ENCODE results near the gene PAIP2. TPM values are rescaled to one million over a fixed set of nuclear protein-coding genes. Genes with fewer than 3 reads are reported as not detected.

Gene PAIP2, protein sequence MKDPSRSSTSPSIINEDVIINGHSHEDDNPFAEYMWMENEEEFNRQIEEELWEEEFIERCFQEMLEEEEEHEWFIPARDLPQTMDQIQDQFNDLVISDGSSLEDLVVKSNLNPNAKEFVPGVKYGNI
- total RNA-seq = 42.4 and 47.8 TPM in 2 replicates

DNA sequence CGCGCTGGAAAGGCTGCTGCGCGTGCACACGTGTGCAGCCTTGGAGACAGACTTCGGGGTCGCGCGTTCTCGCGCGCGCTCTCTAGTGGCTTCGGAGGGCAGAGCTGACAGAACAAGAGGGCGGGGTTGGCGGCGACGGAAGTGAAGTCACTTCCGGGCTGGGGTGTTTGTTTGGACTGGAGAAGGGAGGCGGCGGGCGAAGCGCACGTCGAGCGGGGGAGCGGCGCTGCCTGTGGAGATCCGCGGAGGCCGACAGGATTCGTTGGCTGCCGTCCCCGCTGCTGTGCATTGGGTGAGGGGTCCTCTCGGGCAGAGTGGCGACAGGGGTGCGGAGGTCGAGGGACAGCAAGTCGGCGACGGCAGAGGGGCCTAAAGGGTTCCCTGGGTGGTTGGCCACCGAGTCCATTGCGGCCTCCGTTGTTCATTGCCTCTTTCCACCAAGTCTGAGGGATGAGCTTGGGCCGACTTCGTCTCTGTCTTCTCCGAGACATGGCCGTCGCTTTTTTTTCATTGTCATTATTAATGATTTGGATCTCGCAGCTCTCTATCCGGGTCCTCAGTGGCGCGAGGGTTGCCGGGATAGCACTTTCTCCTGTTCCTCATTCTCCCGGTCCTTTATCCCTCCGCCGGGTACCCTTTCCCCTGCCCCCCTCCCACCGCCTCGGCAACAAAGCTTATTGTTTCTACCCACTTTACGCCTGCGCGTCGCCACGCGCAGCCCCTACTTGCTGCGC, at the start of gene PAIP2:
Gene PAIP2, plus strand, starts transcription at position 166 of the 734 bp plus-strand sequence. CDS start 21,931 bp downstream, outside the sequence.
- H3K27me3 ChIP-seq (ENCODE audit: insufficient read depth, low read length) = no peaks in the 10 kb centered on the region
- DNase-seq (ENCODE audit: insufficient read length, low spot score, missing footprints) = peak; percentile 95
- H3K27ac ChIP-seq (ENCODE audit: low read depth, low read length) = peak within 1 kb of the TSS; percentile 100
- peak within 1 kb of the TSS; percentile 99 for H3K4me3 ChIP-seq (ENCODE audit: insufficient read depth, low read length)
- TF ChIP-seq, protein P1, sequence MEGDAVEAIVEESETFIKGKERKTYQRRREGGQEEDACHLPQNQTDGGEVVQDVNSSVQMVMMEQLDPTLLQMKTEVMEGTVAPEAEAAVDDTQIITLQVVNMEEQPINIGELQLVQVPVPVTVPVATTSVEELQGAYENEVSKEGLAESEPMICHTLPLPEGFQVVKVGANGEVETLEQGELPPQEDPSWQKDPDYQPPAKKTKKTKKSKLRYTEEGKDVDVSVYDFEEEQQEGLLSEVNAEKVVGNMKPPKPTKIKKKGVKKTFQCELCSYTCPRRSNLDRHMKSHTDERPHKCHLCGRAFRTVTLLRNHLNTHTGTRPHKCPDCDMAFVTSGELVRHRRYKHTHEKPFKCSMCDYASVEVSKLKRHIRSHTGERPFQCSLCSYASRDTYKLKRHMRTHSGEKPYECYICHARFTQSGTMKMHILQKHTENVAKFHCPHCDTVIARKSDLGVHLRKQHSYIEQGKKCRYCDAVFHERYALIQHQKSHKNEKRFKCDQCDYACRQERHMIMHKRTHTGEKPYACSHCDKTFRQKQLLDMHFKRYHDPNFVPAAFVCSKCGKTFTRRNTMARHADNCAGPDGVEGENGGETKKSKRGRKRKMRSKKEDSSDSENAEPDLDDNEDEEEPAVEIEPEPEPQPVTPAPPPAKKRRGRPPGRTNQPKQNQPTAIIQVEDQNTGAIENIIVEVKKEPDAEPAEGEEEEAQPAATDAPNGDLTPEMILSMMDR (IDR thresholded peaks at IDR 0.05; ENCODE audit: extremely low read depth, low read depth, low read length) = peak; percentile 72
- H2AFZ ChIP-seq (ENCODE audit: low read length) = peak within 1 kb of the TSS; percentile 85
- peaks cover 22% of the 10 kb centered on the region for H3K4me1 ChIP-seq (ENCODE audit: insufficient read depth, low read length)
- H3K9me3 ChIP-seq (ENCODE audit: low read depth, low read length) = no peaks in the 10 kb centered on the region
- H4K20me1 ChIP-seq (ENCODE audit: insufficient read depth, low read length) = peaks cover 39% of the 10 kb centered on the region
- peak within 1 kb of the TSS; percentile 100 for H3K4me2 ChIP-seq (ENCODE audit: insufficient read depth, low read length)
- peaks cover 4% of the 10 kb centered on the region for H3K36me3 ChIP-seq (ENCODE audit: insufficient read depth, low read length)
- H3K79me2 ChIP-seq (ENCODE audit: insufficient read depth, low read length) = peaks cover 53% of the 10 kb centered on the region

DNA sequence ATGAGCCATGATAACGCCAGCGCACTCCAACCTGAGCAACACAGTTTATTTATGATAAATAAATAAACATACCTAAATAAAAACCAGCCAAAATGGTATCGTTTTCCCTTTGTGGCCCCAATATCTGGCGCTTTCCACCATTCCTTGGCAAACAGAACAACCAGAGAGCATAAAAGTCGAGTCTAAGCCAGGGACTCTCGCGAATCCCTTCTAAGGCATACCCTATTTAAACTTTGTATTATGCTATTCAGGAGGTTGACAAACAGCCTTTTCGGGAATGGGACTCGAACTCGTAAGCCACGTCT, 48.5 kb upstream of the PAIP2 start:
- no peak for DNase-seq (ENCODE audit: insufficient read length, low spot score, missing footprints)
- Histone ChIP-seq H3K4me3 (ENCODE audit: insufficient read depth, low read length) (peak overlapping the region; percentile 95), H3K9me3 (ENCODE audit: low read depth, low read length) (no peaks in the 10 kb centered on the region), H3K27ac (ENCODE audit: low read depth, low read length) (peak overlapping the region; percentile 98), H3K27me3 (ENCODE audit: insufficient read depth, low read length) (no peaks in the 10 kb centered on the region), H3K79me2 (ENCODE audit: insufficient read depth, low read length) (peaks cover 49% of the 10 kb centered on the region), H2AFZ (ENCODE audit: low read length) (peak overlapping the region; percentile 94), H3K4me1 (ENCODE audit: insufficient read depth, low read length) (peaks cover 13% of the 10 kb centered on the region), H4K20me1 (ENCODE audit: insufficient read depth, low read length) (peaks cover 39% of the 10 kb centered on the region), H3K36me3 (ENCODE audit: insufficient read depth, low read length) (no peaks in the 10 kb centered on the region), H3K4me2 (ENCODE audit: insufficient read depth, low read length) (peak overlapping the region; percentile 83)
- TF ChIP-seq, protein P1 (IDR thresholded peaks at IDR 0.05; ENCODE audit: extremely low read depth, low read depth, low read length) = no peak

DNA sequence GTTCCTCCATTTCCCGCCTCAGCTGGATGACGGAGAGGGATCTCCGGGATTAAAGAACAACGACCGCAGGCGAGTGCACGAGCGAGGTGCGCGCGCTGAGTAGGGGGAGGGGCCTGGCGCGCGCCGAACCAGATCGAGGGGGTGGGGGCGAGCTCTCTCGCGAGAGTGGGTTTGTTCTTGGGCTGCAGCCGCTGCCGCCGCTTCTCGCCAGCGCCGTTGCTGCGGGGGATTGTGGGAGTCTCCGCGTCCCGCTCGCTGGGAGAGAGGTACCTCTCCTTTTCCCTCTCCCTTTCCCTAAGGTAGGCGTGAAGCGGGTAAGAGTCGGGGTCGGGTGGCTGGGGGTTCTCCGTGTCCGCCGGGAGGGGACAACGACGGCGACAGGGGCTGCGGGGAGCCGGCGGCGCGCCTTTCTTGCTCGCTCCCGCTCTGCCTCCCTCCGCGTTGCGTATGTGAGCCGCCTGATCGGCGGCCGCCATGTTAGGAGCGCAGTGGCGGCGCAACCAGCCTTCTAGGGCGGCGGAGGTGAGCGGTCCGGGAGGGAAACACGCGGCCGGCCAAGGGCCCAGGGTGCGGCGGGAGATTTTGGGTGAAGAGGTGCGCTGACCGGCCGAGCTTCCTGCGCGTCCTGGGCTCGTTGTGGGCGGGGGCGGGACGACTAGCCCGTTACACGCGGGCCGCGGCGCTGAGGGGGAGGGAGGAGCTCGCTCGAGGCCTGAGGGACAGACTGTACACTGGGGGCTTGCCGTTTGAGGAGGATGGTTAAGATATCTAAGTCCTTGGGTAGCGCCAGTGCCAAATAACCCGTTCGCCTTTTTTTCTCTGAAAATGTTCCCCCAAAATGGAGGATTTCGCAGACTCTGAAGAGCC, 47.9 kb upstream of the PAIP2 start, which contains the start of gene MATR3:
Gene MATR3, plus strand, starts transcription at position 234 of the 867 bp plus-strand sequence. CDS start 13,676 bp downstream, outside the sequence.
- no peaks in the 10 kb centered on the region for H3K27me3 ChIP-seq (ENCODE audit: insufficient read depth, low read length)
- peak; percentile 97 for DNase-seq (ENCODE audit: insufficient read length, low spot score, missing footprints)
- peak within 1 kb of the TSS; percentile 83 for H3K4me2 ChIP-seq (ENCODE audit: insufficient read depth, low read length)
- H3K36me3 ChIP-seq (ENCODE audit: insufficient read depth, low read length) = no peaks in the 10 kb centered on the region
- H3K4me3 ChIP-seq (ENCODE audit: insufficient read depth, low read length) = peak within 1 kb of the TSS; percentile 95
- peaks cover 44% of the 10 kb centered on the region for H4K20me1 ChIP-seq (ENCODE audit: insufficient read depth, low read length)
- peak within 1 kb of the TSS; percentile 98 for H3K27ac ChIP-seq (ENCODE audit: low read depth, low read length)
- H3K79me2 ChIP-seq (ENCODE audit: insufficient read depth, low read length) = peaks cover 55% of the 10 kb centered on the region
- peak within 1 kb of the TSS; percentile 94 for H2AFZ ChIP-seq (ENCODE audit: low read length)
- no peaks in the 10 kb centered on the region for H3K9me3 ChIP-seq (ENCODE audit: low read depth, low read length)
- H3K4me1 ChIP-seq (ENCODE audit: insufficient read depth, low read length) = peaks cover 15% of the 10 kb centered on the region
- TF ChIP-seq, protein P1 (IDR thresholded peaks at IDR 0.05; ENCODE audit: extremely low read depth, low read depth, low read length) = no peak
